SU-DHL-6 (cell line): ENCODE measurements around the gene CNTN5.

ENCODE experiments used
- EZH2phosphoT487 ChIP-seq: fragments of 200-600 bp; sonication (generic), shearing (Covaris generic); conservative IDR thresholded peaks from 2 replicates; pipeline ENCODE4 v1.6.1; 2018; ENCODE audit warnings: mild to moderate bottlenecking, antibody characterized with exemption, low read length, moderate library complexity, mixed read lengths
- TF ChIP-seq, protein P1 (sequence below): fragments of 200-600 bp; sonication (generic); IDR thresholded peaks from one replicate; pipeline ENCODE4 v1.5.1; 2017; ENCODE audit warnings: antibody characterized with exemption, mild to moderate bottlenecking, low read length, moderate library complexity; ENCODE audit not compliant: insufficient read depth, poor library complexity, severe bottlenecking

DNA sequence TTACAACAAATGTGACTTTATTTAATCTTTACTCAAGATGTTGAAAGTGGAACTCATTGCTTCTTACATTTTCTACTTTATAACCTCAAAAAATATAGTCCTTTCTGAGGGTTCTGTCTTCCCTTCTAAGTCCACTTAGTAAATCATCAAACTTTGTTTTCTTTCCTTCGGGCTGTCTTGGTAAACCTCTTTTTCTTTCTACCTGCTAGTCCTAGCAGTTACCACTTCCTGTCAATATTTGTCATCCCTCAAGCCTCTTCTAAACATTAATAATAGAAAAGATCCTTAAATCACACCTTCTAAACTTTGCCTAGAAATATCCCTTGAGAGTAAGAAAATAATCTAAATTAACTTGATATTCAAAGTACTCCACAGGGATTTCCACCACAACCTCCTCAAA, 580.4 kb downstream of the CNTN5 start:
- TF ChIP-seq, protein P1, sequence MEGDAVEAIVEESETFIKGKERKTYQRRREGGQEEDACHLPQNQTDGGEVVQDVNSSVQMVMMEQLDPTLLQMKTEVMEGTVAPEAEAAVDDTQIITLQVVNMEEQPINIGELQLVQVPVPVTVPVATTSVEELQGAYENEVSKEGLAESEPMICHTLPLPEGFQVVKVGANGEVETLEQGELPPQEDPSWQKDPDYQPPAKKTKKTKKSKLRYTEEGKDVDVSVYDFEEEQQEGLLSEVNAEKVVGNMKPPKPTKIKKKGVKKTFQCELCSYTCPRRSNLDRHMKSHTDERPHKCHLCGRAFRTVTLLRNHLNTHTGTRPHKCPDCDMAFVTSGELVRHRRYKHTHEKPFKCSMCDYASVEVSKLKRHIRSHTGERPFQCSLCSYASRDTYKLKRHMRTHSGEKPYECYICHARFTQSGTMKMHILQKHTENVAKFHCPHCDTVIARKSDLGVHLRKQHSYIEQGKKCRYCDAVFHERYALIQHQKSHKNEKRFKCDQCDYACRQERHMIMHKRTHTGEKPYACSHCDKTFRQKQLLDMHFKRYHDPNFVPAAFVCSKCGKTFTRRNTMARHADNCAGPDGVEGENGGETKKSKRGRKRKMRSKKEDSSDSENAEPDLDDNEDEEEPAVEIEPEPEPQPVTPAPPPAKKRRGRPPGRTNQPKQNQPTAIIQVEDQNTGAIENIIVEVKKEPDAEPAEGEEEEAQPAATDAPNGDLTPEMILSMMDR, result no peak
- TF ChIP-seq EZH2phosphoT487, result no peak
